ENCODE measurements around the gene NUSAP1. TPM values are rescaled to one million over a fixed set of nuclear protein-coding genes. Genes with fewer than 3 reads are reported as not detected.

The NUSAP1 gene
- total RNA-seq, 2 donors from 2014 or later = 179 to 184 TPM

Other genes with a start within 250 kb of the NUSAP1 start
- 10 to 100 TPM; 24.7 to 27.9 TPM for gene INO80, start 216.6 kb upstream of the NUSAP1 start, total RNA-seq
- not detected for gene EXD1, start 102.1 kb upstream of the NUSAP1 start, total RNA-seq
- gene CHP1, start 101.6 kb upstream of the NUSAP1 start, total RNA-seq = 10 to 100 TPM; 45.0 to 46.7 TPM
- gene OIP5, start 290 bp upstream of the NUSAP1 start, total RNA-seq = 10 to 100 TPM; 15.3 TPM
- gene NDUFAF1, start 69.6 kb downstream of the NUSAP1 start, total RNA-seq = 10 to 100 TPM; 14.3 to 19.9 TPM
- 10 to 100 TPM; 33.5 to 35.9 TPM for gene RTF1, start 84.2 kb downstream of the NUSAP1 start, total RNA-seq
- gene ITPKA, start 161.0 kb downstream of the NUSAP1 start, total RNA-seq = 10 to 100 TPM; 12.9 to 14.9 TPM
- gene LTK, start 180.9 kb downstream of the NUSAP1 start, total RNA-seq = 1 to 10 TPM in 1 of 2 donors, under 1 TPM in 1; 0.72 to 1.7 TPM
- 10 to 100 TPM; 43.5 to 48.5 TPM for gene RPAP1, start 211.4 kb downstream of the NUSAP1 start, total RNA-seq
- 1 to 10 TPM; 2.2 to 3.0 TPM for gene TYRO3, start 226.3 kb downstream of the NUSAP1 start, total RNA-seq